ENCODE results near the gene NPLOC4. TPM values are rescaled to one million over a fixed set of nuclear protein-coding genes. Genes with fewer than 3 reads are reported as not detected.

Gene NPLOC4
- total RNA-seq, 1 donor from 2014 or later: 128 TPM

- Histone ChIP-seq H3K4me3 (peak within 1 kb of the TSS; percentile 68 to 69), H3K4me1 (peaks cover 3 to 17% of the 10 kb centered on the region in 2 donors), H3K36me3 (peaks cover 18 to 24% of the 10 kb centered on the region in 2 donors), H3K27me3 (no peaks in the 10 kb centered on the region), H3K9me3 (no peaks in the 10 kb centered on the region), H3K27ac (peak within 1 kb of the TSS; percentile 65 to 80)
- intact Hi-C loops (cut with DNase I): loop anchor here (1.0 kb wide), 3 partner anchors 17 to 46 kb away; partner anchors contain the start of genes ARL16, NPLOC4, SLC25A10 and TSPAN10
- peak; percentile 79 to 97 for DNase-seq (ENCODE audit: low spot score in 2 of 2)
- TF ChIP-seq CTCF (IDR thresholded peaks at IDR 0.05): no peak
These were observed 29.7 kb upstream of the NPLOC4 start, which contains the start of the genes CCDC137 and OXLD1 for GRCh38 chr17:81666342-81667191. Gene CCDC137, plus strand, starts transcription at chr17:81666737. Its CDS starts 30 bp downstream, at chr17:81666767. Gene OXLD1, minus strand, starts transcription at chr17:81666605. Its CDS starts 28 bp downstream, at chr17:81666577.

GRCh38 chr17:81666092-81666341 is 29.1 kb upstream of the NPLOC4 start:
- TF ChIP-seq CTCF (IDR thresholded peaks at IDR 0.05): no peak
- Histone ChIP-seq H3K4me3 (peak overlapping the region; percentile 68 to 69), H3K27me3 (no peaks in the 10 kb centered on the region), H3K36me3 (peaks cover 16 to 20% of the 10 kb centered on the region in 2 donors), H3K9me3 (no peaks in the 10 kb centered on the region), H3K27ac (peak overlapping the region; percentile 65 to 80), H3K4me1 (peaks cover 3 to 17% of the 10 kb centered on the region in 2 donors)
- intact Hi-C loops (cut with DNase I): loop anchor here (1.0 kb wide), 3 partner anchors 17 to 46 kb away; partner anchors contain the start of genes ARL16, NPLOC4, SLC25A10 and TSPAN10
- DNase-seq (ENCODE audit: low spot score in 2 of 2): no peak

GRCh38 chr17:81665205-81666091 is 28.5 kb upstream of the NPLOC4 start:
- Histone ChIP-seq H3K27me3 (no peaks in the 10 kb centered on the region), H3K36me3 (peaks cover 10 to 14% of the 10 kb centered on the region in 2 donors), H3K9me3 (no peaks in the 10 kb centered on the region), H3K4me1 (peaks cover 3 to 17% of the 10 kb centered on the region in 2 donors), H3K27ac (peak overlapping the region; percentile 65 to 80), H3K4me3 (peak overlapping the region; percentile 68 to 69)
- TF ChIP-seq CTCF (IDR thresholded peaks at IDR 0.05): no peak
- intact Hi-C loops (cut with DNase I): loop anchor here (1.0 kb wide), 3 partner anchors 18 to 47 kb away; partner anchors contain the start of genes ARL16, NPLOC4, SLC25A10 and TSPAN10
- no peak for DNase-seq (ENCODE audit: low spot score in 2 of 2)

- H3K9me3 ChIP-seq: no peaks in the 10 kb centered on the region
- no peak for DNase-seq (ENCODE audit: low spot score in 2 of 2)
- no peak overlapping the region for H3K27ac ChIP-seq
- intact Hi-C loops (cut with DNase I): no loop called here
- TF ChIP-seq CTCF (IDR thresholded peaks at IDR 0.05): no peak
- H3K4me3 ChIP-seq: no peak overlapping the region
- H3K4me1 ChIP-seq: peaks cover 3 to 17% of the 10 kb centered on the region in 2 donors
- H3K36me3 ChIP-seq: peaks cover 0 to under 1% of the 10 kb centered on the region in 2 donors
- no peaks in the 10 kb centered on the region for H3K27me3 ChIP-seq
These were observed 27.1 kb upstream of the NPLOC4 start for GRCh38 chr17:81664051-81664470.

- Histone ChIP-seq H3K36me3 (no peaks in the 10 kb centered on the region), H3K4me1 (peaks cover 3 to 9% of the 10 kb centered on the region in 2 donors), H3K27me3 (no peaks in the 10 kb centered on the region), H3K27ac (no peak overlapping the region), H3K4me3 (no peak overlapping the region), H3K9me3 (no peaks in the 10 kb centered on the region)
- DNase-seq (ENCODE audit: low spot score in 2 of 2): no peak
- TF ChIP-seq CTCF (IDR thresholded peaks at IDR 0.05): no peak
- intact Hi-C loops (cut with DNase I): no loop called here
These were observed 25.1 kb upstream of the NPLOC4 start for GRCh38 chr17:81662002-81662401.

Measured in ascending aorta (tissue), 2 donors.